PC-3 (cell line): Measurements from ENCODE around the gene C12orf75.

ENCODE experiments used
- EZH2phosphoT487 ChIP-seq: fragments of 300-600 bp; sonication (generic); IDR thresholded peaks from 2 replicates; pipeline ENCODE4 v1.6.1; 2018; ENCODE audit warnings: mild to moderate bottlenecking, antibody characterized with exemption, low read length, borderline replicate concordance
- TF ChIP-seq, protein P1 (sequence below): fragments of 300-600 bp; sonication (generic); conservative IDR thresholded peaks from 2 replicates; pipeline ENCODE4 v1.5.1; 2017; ENCODE audit warnings: antibody characterized with exemption, low read depth, mild to moderate bottlenecking, low read length

DNA sequence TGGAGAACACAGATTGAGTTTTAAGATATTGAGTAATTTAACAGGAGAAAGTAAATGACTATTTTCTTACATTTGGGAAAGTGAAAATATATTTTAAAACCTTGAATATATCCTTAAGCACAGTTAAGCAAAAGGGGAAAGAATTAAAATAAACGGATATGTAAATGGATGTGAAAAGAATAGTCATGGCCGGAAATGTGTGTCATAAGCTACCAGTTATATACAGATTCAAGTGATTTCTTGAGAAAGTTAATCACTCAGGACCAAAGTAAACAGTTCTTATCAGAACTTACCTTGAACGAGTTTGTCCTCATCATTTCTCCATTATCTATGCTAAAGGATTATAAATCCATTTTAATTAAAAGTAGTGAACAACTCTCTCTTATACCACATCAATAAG lies 33.4 kb downstream of the C12orf75 start:
- TF ChIP-seq, protein P1, sequence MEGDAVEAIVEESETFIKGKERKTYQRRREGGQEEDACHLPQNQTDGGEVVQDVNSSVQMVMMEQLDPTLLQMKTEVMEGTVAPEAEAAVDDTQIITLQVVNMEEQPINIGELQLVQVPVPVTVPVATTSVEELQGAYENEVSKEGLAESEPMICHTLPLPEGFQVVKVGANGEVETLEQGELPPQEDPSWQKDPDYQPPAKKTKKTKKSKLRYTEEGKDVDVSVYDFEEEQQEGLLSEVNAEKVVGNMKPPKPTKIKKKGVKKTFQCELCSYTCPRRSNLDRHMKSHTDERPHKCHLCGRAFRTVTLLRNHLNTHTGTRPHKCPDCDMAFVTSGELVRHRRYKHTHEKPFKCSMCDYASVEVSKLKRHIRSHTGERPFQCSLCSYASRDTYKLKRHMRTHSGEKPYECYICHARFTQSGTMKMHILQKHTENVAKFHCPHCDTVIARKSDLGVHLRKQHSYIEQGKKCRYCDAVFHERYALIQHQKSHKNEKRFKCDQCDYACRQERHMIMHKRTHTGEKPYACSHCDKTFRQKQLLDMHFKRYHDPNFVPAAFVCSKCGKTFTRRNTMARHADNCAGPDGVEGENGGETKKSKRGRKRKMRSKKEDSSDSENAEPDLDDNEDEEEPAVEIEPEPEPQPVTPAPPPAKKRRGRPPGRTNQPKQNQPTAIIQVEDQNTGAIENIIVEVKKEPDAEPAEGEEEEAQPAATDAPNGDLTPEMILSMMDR, result no peak
- TF ChIP-seq EZH2phosphoT487, result no peak
